WTC11 (cell line): ENCODE measurements around the gene SPATA6. TPM values are rescaled to one million over a fixed set of nuclear protein-coding genes. Genes with fewer than 3 reads are reported as not detected.

Experiments
- ATAC-seq: fragments of 200-7000 bp; cut with Tn5 transposase; 2 replicates; pipeline ENCODE4 v1.10.0; 2021; ENCODE audit warnings: mild to moderate bottlenecking, moderate library complexity
- CTCF ChIA-PET: fragments of 300-600 bp; sonication (Branson Sonifier 250); formaldehyde crosslinking; loops from one replicate; lab custom pipeline; 2021; ENCODE audit warnings: antibody characterized with exemption; lab: Charles Lee
- POLR2A ChIA-PET: fragments of 350-600 bp; sonication (Branson Sonifier 250); formaldehyde crosslinking; loops from one replicate; lab custom pipeline; 2021; ENCODE audit warnings: antibody characterized with exemption; lab: Charles Lee
- DNase-seq: peaks from one replicate; pipeline ENCODE4 v3.0.0; 2021; ENCODE audit warnings: low spot score
- H3K27ac Mint-ChIP-seq: 2 replicates; pipeline ENCODE4 v1.8.0; 2021; ENCODE audit warnings: mixed read lengths
- H3K27me3 Mint-ChIP-seq: 2 replicates; pipeline ENCODE4 v1.8.0; 2021; ENCODE audit warnings: low read depth, mild to moderate bottlenecking, moderate library complexity, mixed read lengths
- H3K36me3 Mint-ChIP-seq: 2 replicates; pipeline ENCODE4 v1.8.0; 2021; ENCODE audit warnings: mixed read lengths
- H3K4me1 Mint-ChIP-seq: 2 replicates; pipeline ENCODE4 v1.8.0; 2022; ENCODE audit warnings: mixed read lengths
- H3K4me3 Mint-ChIP-seq: 2 replicates; pipeline ENCODE4 v1.8.0; 2021; ENCODE audit warnings: mild to moderate bottlenecking, moderate library complexity, mixed read lengths
- H3K9me3 Mint-ChIP-seq: 2 replicates; pipeline ENCODE4 v1.8.0; 2021; ENCODE audit warnings: mixed read lengths
- CREM ChIP-seq: sonication (generic); formaldehyde crosslinking; IDR thresholded peaks from 2 replicates; pipeline ENCODE4 v1.8.1; 2022; ENCODE audit warnings: mild to moderate bottlenecking, missing genetic modification reagents, moderate library complexity
- CTCF ChIP-seq: fragments of 200-600 bp; IDR thresholded peaks from 2 replicates; pipeline ENCODE4 v1.8.0; 2022; ENCODE audit warnings: antibody characterized with exemption
- E2F5 ChIP-seq: sonication (generic); formaldehyde crosslinking; IDR thresholded peaks from 2 replicates; pipeline ENCODE4 v1.8.1; 2022; ENCODE audit warnings: mild to moderate bottlenecking, moderate library complexity, missing genetic modification reagents
- ELF4 ChIP-seq: sonication (generic); formaldehyde crosslinking; IDR thresholded peaks from 2 replicates; pipeline ENCODE4 v1.8.1; 2022; ENCODE audit warnings: low read depth, mild to moderate bottlenecking, moderate library complexity, missing genetic modification reagents
- ETV6 ChIP-seq: sonication (generic); formaldehyde crosslinking; IDR thresholded peaks from 2 replicates; pipeline ENCODE4 v1.8.1; 2022; ENCODE audit warnings: mild to moderate bottlenecking, missing genetic modification reagents
- GTF2I ChIP-seq: fragments of 250-450 bp; sonication (Bioruptor Pico); conservative IDR thresholded peaks from 2 replicates; pipeline ENCODE4 v1.4.0; 2021; ENCODE audit warnings: mild to moderate bottlenecking
- HMGA2 ChIP-seq: fragments of 250-450 bp; sonication (Bioruptor Pico); IDR thresholded peaks from 2 replicates; pipeline ENCODE4 v1.4.0; 2021; ENCODE audit warnings: mild to moderate bottlenecking, moderate library complexity
- HMGXB4 ChIP-seq: sonication (generic); formaldehyde crosslinking; IDR thresholded peaks from 2 replicates; pipeline ENCODE4 v1.8.1; 2023; ENCODE audit warnings: mild to moderate bottlenecking, moderate library complexity, missing genetic modification reagents
- JAZF1 ChIP-seq: fragments of 250-450 bp; sonication (Bioruptor Pico); IDR thresholded peaks from 2 replicates; pipeline ENCODE4 v1.9.0; 2021; ENCODE audit warnings: moderate library complexity, mild to moderate bottlenecking, inconsistent platforms
- MLX ChIP-seq: sonication (generic); formaldehyde crosslinking; IDR thresholded peaks from 2 replicates; pipeline ENCODE4 v1.8.1; 2023; ENCODE audit warnings: mild to moderate bottlenecking, missing genetic modification reagents, moderate library complexity
- NFATC4 ChIP-seq: fragments of 250-450 bp; sonication (Bioruptor Pico); IDR thresholded peaks from 2 replicates; pipeline ENCODE4 v1.9.0; 2021; ENCODE audit warnings: mild to moderate bottlenecking
- PREB ChIP-seq: sonication (generic); formaldehyde crosslinking; IDR thresholded peaks from 2 replicates; pipeline ENCODE4 v1.8.1; 2022; ENCODE audit warnings: mild to moderate bottlenecking, missing genetic modification reagents, moderate library complexity, borderline replicate concordance
- PRRX2 ChIP-seq: fragments of 250-450 bp; sonication (Bioruptor Pico); IDR thresholded peaks from 2 replicates; pipeline ENCODE4 v1.8.0; 2021; ENCODE audit warnings: mild to moderate bottlenecking
- USF2 ChIP-seq: sonication (generic); formaldehyde crosslinking; IDR thresholded peaks from 2 replicates; pipeline ENCODE4 v1.8.1; 2023; ENCODE audit warnings: mild to moderate bottlenecking, missing genetic modification reagents, moderate library complexity
- ZBTB43 ChIP-seq: sonication (generic); formaldehyde crosslinking; IDR thresholded peaks from 2 replicates; pipeline ENCODE4 v1.8.1; 2023; ENCODE audit warnings: mild to moderate bottlenecking, missing genetic modification reagents
- ZNF512 ChIP-seq: sonication (generic); formaldehyde crosslinking; IDR thresholded peaks from 2 replicates; pipeline ENCODE4 v1.8.1; 2022; ENCODE audit warnings: missing genetic modification reagents, borderline replicate concordance
- ZNF532 ChIP-seq: fragments of 250-450 bp; sonication (Bioruptor Pico); IDR thresholded peaks from 2 replicates; pipeline ENCODE4 v1.9.0; 2021; ENCODE audit warnings: mild to moderate bottlenecking, borderline replicate concordance
- ZNF671 ChIP-seq: fragments of 250-450 bp; sonication (Bioruptor Pico); IDR thresholded peaks from 2 replicates; pipeline ENCODE4 v1.8.0; 2021; ENCODE audit warnings: mild to moderate bottlenecking
- total RNA-seq: library from RNA; stranded (reverse); gene quantifications from 3 replicates; pipeline ENCODE4 v1.2.3, GENCODE V29; 2021

SPATA6 gene
- total RNA-seq, 1 experiment from 2014 or later, result 17.7 TPM

- Mint-ChIP-seq H3K4me1 (peaks cover 6% of the 10 kb centered on the region), H3K36me3 (peaks cover 9% of the 10 kb centered on the region), H3K4me3 (no peak overlapping the region), H3K27ac (no peak overlapping the region), H3K9me3 (peaks cover 18% of the 10 kb centered on the region), H3K27me3 (no peaks in the 10 kb centered on the region)
- POLR2A ChIA-PET, result no interaction called here
- TF ChIP-seq USF2 (no peak), CTCF (no peak), ETV6 (CRISPR knock-in tag) (no peak), ZNF532 (CRISPR knock-in tag) (no peak), ZBTB43 (CRISPR knock-in tag) (no peak), ZNF512 (no peak), PRRX2 (CRISPR knock-in tag) (no peak), HMGA2 (CRISPR knock-in tag) (no peak)
- DNase-seq, result no peak
- CTCF ChIA-PET, result interaction anchor here (1.3 kb wide), 1 partner anchor 67 kb away, joined by 3 read pairs; no protein-coding TSS in a partner anchor
- ATAC-seq, result no peak
These were observed 41.2 kb downstream of the SPATA6 start for GRCh38 chr1:48430832-48431231.

GRCh38 chr1:48422009-48422408, 50.0 kb downstream of the SPATA6 start:
- TF ChIP-seq JAZF1 (CRISPR knock-in tag), result no peak
- no peak for TF ChIP-seq E2F5 (CRISPR knock-in tag)
- no peak for TF ChIP-seq MLX (CRISPR knock-in tag)
- TF ChIP-seq PREB (CRISPR knock-in tag), result no peak
- TF ChIP-seq HMGXB4 (CRISPR knock-in tag), result no peak
- TF ChIP-seq CREM (CRISPR knock-in tag), result no peak
- no peak for TF ChIP-seq ELF4
- no peak for TF ChIP-seq GTF2I (CRISPR knock-in tag)
- TF ChIP-seq ZNF671, result no peak
- TF ChIP-seq NFATC4 (CRISPR knock-in tag), result no peak
- TF ChIP-seq, all 79 proteins: peak for 0

More at GRCh38 chr1:48422009-48422408, 50.0 kb downstream of the SPATA6 start:
- ChIA-PET CTCF (no interaction called here), POLR2A (no interaction called here)
- H3K9me3 Mint-ChIP-seq, result no peaks in the 10 kb centered on the region
- H3K27ac Mint-ChIP-seq, result no peak overlapping the region
- ATAC-seq (no peak), DNase-seq (no peak)
- H3K4me3 Mint-ChIP-seq, result no peak overlapping the region
- no peaks in the 10 kb centered on the region; the same call in 1 of the 2 replicates for H3K27me3 Mint-ChIP-seq
- H3K4me1 Mint-ChIP-seq, result peaks cover 5% of the 10 kb centered on the region
- no peaks in the 10 kb centered on the region for H3K36me3 Mint-ChIP-seq
